Motor neuron (in vitro differentiated cells): Measurements from ENCODE around the gene GABRR2. TPM values are rescaled to one million over a fixed set of nuclear protein-coding genes. Genes with fewer than 3 reads are reported as not detected.

Experiments used
- ATAC-seq, 8 experiments: fragments of 200-7000 bp; cut with Tn5 transposase; replicated peaks in 6 of 8; 2 replicates each; pipeline ENCODE4 v1.8.0; 2021; ENCODE audit warnings: mild to moderate bottlenecking in 8 of 8, moderate library complexity in 8 of 8
- H3K27ac ChIP-seq, 2 donors: fragments of 250-450 bp; sonication (Bioruptor Pico); 2 replicates each; pipeline ENCODE4 v1.9.0; 2021; ENCODE audit warnings: antibody characterized with exemption in 2 of 2, mild to moderate bottlenecking in 2 of 2, moderate library complexity in 1 of 2
- H3K4me1 ChIP-seq, 2 donors: fragments of 250-450 bp; sonication (Bioruptor Pico); replicated peaks in 1 of 2; 2 replicates each; pipeline ENCODE4 v1.6.1; 2021; ENCODE audit warnings: antibody characterized with exemption in 2 of 2, mild to moderate bottlenecking in 2 of 2, moderate library complexity in 1 of 2
- H3K4me3 ChIP-seq, 5 donors: fragments of 250-450 bp; sonication (Bioruptor Pico); 2 replicates each; pipeline ENCODE4 v1.9.0; 2021; ENCODE audit warnings: antibody characterized with exemption in 5 of 5, mild to moderate bottlenecking in 5 of 5, moderate library complexity in 4 of 5
- WGBS, 10 experiments: fragments of 450-650 bp; shearing (Covaris generic); methylation state at CpG; one replicate each; pipeline ENCODE4 v1.0.0; 2022; 5-methylcytosine and 5-hydroxymethylcytosine counted together
- in situ Hi-C, 9 experiments: fragments of 400-800 bp; cut with MboI; loops; one replicate each; pipeline ENCODE4 v1.15.0; 2021; ENCODE audit warnings: low sequenced_read_pairs in 9 of 9, low pct_unique_long_range_greater_than_20kb in 2 of 9; ENCODE audit not compliant: unreplicated experiment in 9 of 9
- total RNA-seq, 8 experiments: library from RNA; unstranded; fragments of 300-600 nt; gene quantifications; 2 replicates each; pipeline versions ENCODE4 v1.2.3 to v1.2.4, GENCODE V29; 2022

Gene GABRR2
- total RNA-seq: under 1 TPM; 0.16 to 0.66 (median 0.34) TPM

DNA sequence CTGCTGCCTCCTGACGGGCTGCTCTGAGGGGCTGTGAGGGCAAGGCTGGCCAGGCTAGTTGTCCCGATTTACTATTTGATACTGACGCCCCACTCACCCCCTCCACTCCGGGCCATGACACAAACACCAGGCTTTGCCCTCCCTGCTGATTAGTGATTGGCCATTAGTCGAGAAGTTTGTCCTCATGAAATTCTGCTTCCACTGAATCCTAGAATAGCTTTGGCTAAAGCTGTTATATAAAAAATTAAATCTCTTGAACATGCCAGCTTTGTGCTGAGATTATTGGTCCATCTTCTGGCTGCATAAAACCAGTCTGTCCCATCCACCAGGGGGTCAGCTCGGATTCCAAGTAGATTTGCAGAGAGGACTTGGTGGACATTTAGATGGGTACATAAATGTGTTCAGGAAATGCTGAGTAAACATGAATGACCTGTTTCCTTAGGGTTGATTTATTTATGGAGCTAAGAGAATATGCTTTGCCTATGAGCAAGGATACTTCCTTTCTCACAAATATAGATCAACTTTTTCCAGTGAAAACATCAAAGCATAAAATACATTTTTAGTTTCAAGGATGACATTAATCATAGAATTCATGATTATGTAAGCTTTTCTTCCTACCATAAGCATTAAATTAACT lies at the start of gene GABRR2:
TSS of gene GABRR2 (minus strand) at position 51 of the 637 bp plus-strand sequence. CDS start 134 bp downstream, outside the sequence.
- peak in 1 of 8 experiments; percentile 32 for ATAC-seq
- Histone ChIP-seq H3K27ac (no peak within 1 kb of the TSS), H3K4me3 (no peak within 1 kb of the TSS), H3K4me1 (peaks cover 10 to 20% of the 10 kb centered on the region in 2 donors)
- 68 to 100% (median 98%) methylated on average over 1 to 5 of the region's 6 CpGs; no CpG with 5 or more reads in 2 of the 10 experiments for WGBS, 10 experiments
- in situ Hi-C loops: no loop called here

DNA sequence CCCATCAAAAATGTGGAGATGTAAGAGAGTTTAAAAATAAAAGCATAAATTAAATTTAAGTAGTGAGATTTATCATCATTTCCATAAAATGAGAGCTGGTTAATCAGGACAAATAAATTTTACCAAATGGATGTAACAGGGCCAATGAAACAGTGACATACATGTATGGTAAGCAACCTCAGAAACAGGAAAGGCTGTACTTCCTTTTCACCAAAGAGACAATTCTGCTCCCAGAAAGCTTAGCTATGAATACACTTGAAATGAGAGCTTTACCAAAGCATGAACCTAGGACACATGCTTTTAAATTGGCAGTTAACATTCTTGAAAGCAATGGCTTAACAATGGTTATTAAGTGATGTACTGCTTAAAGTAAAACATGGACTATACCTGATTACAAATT lies 49.5 kb upstream of the GABRR2 start:
- H3K4me1 ChIP-seq: no peaks in the 10 kb centered on the region
- in situ Hi-C loops: loop anchor here in 1 of 9 experiments (25.0 kb wide), 1 partner anchor 377 kb away; no protein-coding TSS in a partner anchor
- no peak overlapping the region for H3K27ac ChIP-seq
- no peak overlapping the region for H3K4me3 ChIP-seq
- no peak for ATAC-seq

DNA sequence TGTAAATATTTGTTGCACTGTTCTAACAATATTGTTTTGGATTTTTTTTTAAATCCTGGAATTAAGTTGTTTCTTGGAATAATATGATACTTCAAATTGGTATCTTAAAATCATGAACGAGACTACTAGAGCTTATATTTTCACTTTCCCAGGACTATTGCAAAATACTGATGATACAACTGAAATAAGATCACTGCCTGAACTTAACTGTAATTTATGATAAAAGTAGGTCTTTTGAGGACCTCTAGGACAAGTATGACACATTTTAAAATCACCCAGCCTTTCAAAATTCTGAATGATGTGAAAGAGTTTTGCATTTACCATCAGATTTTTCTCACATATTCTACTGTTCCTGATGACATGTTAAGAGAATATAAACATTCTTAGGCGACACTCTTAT lies 46.1 kb upstream of the GABRR2 start:
- WGBS, 10 experiments: 46 to 100% (median 95%) methylated on average over 1 to 2 of the region's 2 CpGs; no CpG with 5 or more reads in 1 of the 10 experiments
- Histone ChIP-seq H3K4me1 (no peaks in the 10 kb centered on the region), H3K4me3 (no peak overlapping the region), H3K27ac (no peak overlapping the region)
- no peak for ATAC-seq
- in situ Hi-C loops: loop anchor here in 1 of 9 experiments (25.0 kb wide), 1 partner anchor 374 kb away; no protein-coding TSS in a partner anchor

DNA sequence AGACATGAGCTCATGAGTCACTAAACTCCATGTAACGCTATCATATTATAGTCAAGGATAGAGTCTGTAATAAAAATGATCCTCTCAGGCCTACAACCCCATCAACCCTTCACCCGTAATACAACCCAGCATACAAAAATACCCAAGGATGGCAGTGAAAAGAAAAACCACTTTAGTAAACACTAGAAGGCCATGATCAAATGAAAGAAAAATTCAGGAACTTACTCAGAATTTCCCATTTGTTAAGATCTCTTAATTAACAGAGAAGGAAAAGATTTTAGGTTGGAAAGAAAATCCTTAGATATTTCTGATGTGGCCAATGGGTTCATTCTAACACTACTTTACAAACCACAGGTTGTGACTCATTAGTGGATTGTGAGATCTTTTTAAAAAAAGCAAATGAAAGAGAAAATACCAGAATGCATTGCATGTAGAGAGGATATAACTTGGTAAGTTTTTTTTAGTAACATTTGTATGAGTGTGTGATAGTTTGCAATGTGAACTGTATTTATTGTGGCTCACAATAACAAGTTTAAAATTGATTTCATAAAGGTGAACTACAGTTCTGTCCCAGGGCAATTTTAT lies 45.4 kb upstream of the GABRR2 start:
- in situ Hi-C loops: loop anchor here in 1 of 9 experiments (25.0 kb wide), 1 partner anchor 373 kb away; no protein-coding TSS in a partner anchor
- WGBS, 10 experiments: 80 to 100% (median 100%) methylated on average over 1 to 2 of the region's 2 CpGs; no CpG with 5 or more reads in 3 of the 10 experiments
- H3K4me3 ChIP-seq: no peak overlapping the region
- H3K27ac ChIP-seq: no peak overlapping the region
- ATAC-seq: no peak
- no peaks in the 10 kb centered on the region for H3K4me1 ChIP-seq

DNA sequence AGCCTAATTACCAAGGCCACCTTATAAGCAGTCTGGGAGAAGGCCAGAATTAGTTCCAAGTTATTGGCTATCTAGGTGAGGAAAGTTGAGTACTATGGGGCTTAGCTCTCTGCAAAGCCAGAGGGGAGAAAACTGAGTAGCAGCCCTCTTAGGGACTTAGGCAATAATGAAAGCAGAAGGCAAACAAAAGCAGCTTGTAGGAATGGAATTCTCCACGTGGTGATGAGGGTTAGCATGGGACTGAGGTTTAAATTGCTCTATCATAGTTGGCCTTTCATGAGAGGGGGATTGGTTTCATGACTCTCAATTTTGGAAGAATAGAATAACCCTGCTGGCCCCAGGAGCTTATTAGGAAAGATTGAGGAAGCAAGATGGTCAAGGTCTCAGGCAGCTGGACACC lies 44.5 kb upstream of the GABRR2 start:
- Histone ChIP-seq H3K27ac (no peak overlapping the region), H3K4me1 (no peaks in the 10 kb centered on the region), H3K4me3 (no peak overlapping the region)
- ATAC-seq: peak in 1 of 8 experiments; percentile 31
- 0 to 17% (median 0%) methylated on average over 1 of the region's 1 CpG; no CpG with 5 or more reads in 4 of the 10 experiments for WGBS, 10 experiments
- in situ Hi-C loops: loop anchor here in 1 of 9 experiments (25.0 kb wide), 1 partner anchor 372 kb away; no protein-coding TSS in a partner anchor

DNA sequence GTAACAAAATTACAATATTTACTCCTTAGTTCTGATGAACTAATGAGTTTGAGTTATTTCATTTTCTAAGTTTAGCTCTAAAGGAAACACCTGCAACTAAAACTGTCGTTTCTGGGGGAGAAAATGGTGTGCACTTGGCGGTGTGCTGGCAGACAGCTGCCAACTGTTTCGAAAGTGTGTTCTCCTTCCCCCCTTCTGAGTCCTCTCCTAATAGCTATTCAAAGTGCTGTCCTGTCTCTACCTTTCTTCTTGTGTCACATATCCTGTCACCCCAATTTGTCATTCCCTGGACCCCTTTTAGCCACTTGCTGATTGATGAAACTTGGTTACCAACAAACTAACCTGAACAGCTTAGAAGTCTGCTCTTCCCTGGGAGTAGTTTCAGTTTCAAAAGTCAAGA lies 42.3 kb upstream of the GABRR2 start:
- no peak for ATAC-seq
- Histone ChIP-seq H3K4me3 (no peak overlapping the region), H3K27ac (no peak overlapping the region), H3K4me1 (peaks cover 0 to 6% of the 10 kb centered on the region in 2 donors)
- 33 to 80% (median 66%) methylated on average over 1 to 3 of the region's 3 CpGs; no CpG with 5 or more reads in 2 of the 10 experiments for WGBS, 10 experiments
- in situ Hi-C loops: loop anchor here in 1 of 9 experiments (25.0 kb wide), 1 partner anchor 370 kb away; no protein-coding TSS in a partner anchor

DNA sequence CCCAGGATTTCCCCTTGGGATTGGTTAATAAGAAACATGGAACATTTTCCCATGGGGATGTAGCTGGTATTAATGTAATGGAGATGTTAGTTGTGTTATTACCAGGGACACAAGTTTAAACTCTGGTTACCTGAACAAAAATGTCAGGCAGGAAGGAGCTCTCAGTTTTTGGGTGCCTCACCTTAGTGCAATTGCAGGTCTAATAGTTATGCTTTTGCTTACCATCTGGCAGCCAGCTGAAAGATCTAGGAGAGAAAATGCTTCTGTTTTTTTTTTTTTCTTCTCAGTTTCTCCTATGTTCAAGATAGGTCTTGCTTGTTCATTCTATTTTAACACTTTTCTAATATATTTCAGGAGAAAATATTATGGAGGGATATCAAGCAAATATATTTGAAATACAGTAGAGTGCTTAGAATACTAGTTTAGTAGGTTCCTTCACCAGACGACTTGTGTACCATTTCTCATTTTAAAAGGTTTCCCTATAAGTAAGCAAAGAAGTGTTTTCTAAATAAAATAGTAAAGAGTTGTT lies 41.6 kb upstream of the GABRR2 start:
- Histone ChIP-seq H3K4me3 (no peak overlapping the region), H3K4me1 (peaks cover 0 to 6% of the 10 kb centered on the region in 2 donors), H3K27ac (no peak overlapping the region)
- WGBS, 10 experiments: 0 to 78% (median 22%) methylated on average over 1 of the region's 1 CpG; no CpG with 5 or more reads in 2 of the 10 experiments
- no peak for ATAC-seq
- in situ Hi-C loops: loop anchor here in 1 of 9 experiments (25.0 kb wide), 1 partner anchor 369 kb away; no protein-coding TSS in a partner anchor

DNA sequence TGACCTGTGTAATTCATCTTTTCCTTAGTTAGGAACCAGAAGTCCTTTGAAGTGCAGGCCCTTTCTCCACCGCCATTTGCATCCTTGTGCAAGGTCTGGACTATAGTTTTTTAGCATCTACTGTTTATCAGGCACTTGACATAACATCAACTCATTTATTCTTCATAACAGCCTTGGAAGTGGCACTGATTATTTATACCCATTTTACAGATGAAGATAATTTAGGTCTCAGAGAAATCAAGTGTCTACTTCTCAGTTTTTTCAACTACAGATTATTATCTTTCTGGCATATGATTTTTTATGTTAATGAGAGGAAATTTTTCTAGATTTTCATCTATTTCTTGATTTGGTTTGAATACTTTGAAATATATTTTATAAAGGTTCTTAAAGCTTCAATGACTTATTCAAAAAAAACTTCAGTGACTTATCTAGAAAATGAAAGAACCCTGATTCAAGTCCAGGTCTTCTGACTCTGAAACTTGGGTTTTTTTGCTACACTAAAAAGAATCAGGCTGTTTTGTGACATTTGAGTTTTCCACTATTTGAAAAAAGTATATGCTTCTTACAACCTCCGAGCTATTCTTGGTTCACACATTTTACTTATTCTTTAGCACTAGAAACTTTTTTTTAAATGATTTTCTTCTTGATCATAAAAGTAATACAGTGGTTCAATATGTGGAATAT lies 40.6 kb upstream of the GABRR2 start:
- WGBS, 10 experiments: 78 to 100% (median 92%) methylated on average over 1 to 2 of the region's 2 CpGs
- H3K27ac ChIP-seq: no peak overlapping the region
- in situ Hi-C loops: loop anchor here in 1 of 9 experiments (25.0 kb wide), 1 partner anchor 368 kb away; no protein-coding TSS in a partner anchor
- ATAC-seq: no peak
- H3K4me1 ChIP-seq: peaks cover 2 to 13% of the 10 kb centered on the region in 2 donors
- no peak overlapping the region for H3K4me3 ChIP-seq

DNA sequence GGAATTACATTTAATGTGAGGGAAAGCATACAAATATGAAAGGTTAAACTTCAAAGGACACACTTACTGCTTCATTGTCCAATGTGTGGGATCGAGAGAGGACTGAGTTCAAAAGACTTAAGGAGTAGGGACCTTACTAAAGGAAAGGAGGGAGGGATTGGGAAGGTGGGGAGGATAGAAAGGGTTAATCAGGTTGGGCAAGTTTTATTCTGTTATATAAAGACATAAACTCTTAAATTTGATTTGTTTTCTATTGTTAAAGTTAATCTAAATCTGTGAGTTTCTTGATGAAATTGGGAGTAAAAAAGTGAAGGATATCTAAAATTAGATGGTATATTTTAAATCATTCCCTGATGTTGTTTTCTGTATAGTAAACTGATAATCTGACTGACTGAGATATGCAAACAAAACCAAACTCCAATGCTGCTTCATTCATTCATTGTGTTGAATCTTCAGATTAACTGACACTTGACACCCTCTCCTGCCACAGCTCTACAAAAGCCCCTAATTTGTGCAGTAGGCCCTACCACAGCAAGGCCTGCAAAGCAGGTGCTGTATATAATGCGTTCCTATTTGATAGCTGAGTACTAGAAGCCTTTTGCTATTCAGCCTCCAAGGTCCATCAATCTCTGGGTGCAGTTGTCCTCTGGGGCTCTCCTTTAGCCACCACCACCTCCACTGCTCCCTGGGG lies 38.7 kb upstream of the GABRR2 start:
- in situ Hi-C loops: loop anchor here in 1 of 9 experiments (25.0 kb wide), 1 partner anchor 367 kb away; no protein-coding TSS in a partner anchor
- 17 to 100% (median 72%) methylated on average over 1 to 2 of the region's 2 CpGs; no CpG with 5 or more reads in 2 of the 10 experiments for WGBS, 10 experiments
- no peak for ATAC-seq
- Histone ChIP-seq H3K27ac (peak overlapping the region in 1 of 2 donors; percentile 98), H3K4me1 (peaks cover 7 to 16% of the 10 kb centered on the region in 2 donors), H3K4me3 (no peak overlapping the region)

DNA sequence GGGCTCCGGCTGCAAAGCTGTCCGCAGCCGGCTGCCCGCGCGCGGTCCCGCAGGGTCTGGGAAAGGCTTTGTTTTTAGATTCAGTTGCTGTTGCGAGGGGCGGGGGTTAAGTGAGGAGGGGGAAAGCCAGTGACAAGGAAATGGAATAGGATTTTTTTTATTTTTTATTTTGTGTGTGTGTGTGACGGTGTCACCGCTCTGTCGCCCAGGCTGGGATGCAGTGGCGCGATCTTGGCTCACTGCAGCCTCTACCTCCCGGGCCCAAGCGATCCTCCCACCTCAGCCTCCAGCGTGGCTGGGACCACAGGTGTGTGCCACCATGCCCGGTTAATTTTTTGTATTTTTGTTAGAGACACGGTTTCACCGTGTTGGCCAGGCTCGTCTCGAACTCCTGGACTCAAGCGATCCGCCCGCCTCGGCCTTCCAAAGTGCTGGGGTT lies 38.0 kb upstream of the GABRR2 start:
- in situ Hi-C loops: loop anchor here in 1 of 9 experiments (25.0 kb wide), 1 partner anchor 366 kb away; no protein-coding TSS in a partner anchor
- H3K27ac ChIP-seq: peak overlapping the region; percentile 95 to 98
- 0 to 91% (median 57%) methylated on average over 2 to 17 of the region's 27 CpGs; no CpG with 5 or more reads in 2 of the 10 experiments for WGBS, 10 experiments
- ATAC-seq: no peak
- peak overlapping the region; percentile 60 to 84 (median 65) for H3K4me3 ChIP-seq
- H3K4me1 ChIP-seq: peaks cover 7 to 16% of the 10 kb centered on the region in 2 donors

DNA sequence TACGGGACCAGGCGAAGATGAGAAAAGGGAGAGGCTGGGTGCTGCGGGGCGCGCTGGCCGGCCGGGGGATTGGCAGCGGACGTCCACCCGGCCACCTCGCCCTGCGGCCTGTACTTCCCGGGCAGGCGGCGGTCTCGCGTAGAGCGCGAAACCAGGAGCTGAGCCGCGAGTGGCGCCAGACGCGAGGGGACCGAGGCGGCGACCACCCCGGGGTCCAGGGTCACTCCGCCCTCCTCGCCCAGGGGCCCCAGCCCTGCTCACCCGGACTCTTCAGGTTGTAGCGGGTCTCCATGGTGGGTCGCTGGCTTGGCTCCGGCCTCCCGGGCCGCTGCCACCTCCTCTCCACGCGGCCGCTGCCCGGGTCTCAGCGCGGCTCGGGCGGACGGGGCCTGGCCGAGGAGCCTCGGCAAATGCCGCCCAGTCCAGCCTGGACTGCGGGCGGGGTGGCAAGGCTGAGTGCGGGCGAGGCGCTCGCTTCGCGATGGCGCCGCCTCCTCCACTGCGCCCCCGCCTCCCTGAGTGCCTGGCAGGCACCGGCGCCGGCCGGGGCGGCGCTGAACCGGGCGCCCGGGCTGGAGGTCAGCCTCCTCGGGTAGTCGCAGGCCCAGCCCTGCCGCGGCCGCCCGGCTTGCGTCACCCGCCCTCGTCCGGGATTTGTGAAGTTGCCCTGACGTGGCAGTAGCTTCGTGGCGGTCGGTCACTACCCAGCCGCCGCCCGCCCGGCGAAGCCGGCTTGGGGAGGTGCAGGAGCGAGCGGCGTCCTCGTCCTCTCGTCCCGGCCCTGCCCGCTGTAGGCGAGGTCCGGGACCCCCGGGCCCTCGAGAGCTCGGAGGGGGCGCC lies 37.4 kb upstream of the GABRR2 start, which contains the start of gene UBE2J1:
TSS of gene UBE2J1 (minus strand) at position 445 of the 840 bp plus-strand sequence. CDS start at position 292, 153 bp downstream.
- H3K27ac ChIP-seq: peak within 1 kb of the TSS; percentile 95 to 98
- peak within 1 kb of the TSS; percentile 60 to 84 (median 65) for H3K4me3 ChIP-seq
- peak; percentile 89 to 95 (median 92) for ATAC-seq
- in situ Hi-C loops: loop anchor here in 1 of 9 experiments (25.0 kb wide), 1 partner anchor 365 kb away; no protein-coding TSS in a partner anchor
- peaks cover 10 to 16% of the 10 kb centered on the region in 2 donors for H3K4me1 ChIP-seq
- WGBS, 10 experiments: 0 to 8% (median 0%) methylated on average over 2 to 17 of the region's 102 CpGs; no CpG with 5 or more reads in 5 of the 10 experiments
